NCI-H2171 (cell line): ENCODE data around the gene ASTN2.
"Not testable (repeated sequence)": the region's sequence is repeated elsewhere in the genome, so short reads cannot be mapped to it uniquely, and the experiment has no call there.

ENCODE experiments used
- DNase-seq: peaks from one replicate; lab custom pipeline; 2025; lab: John Stamatoyannopoulos, UW

Gene ASTN2

DNA sequence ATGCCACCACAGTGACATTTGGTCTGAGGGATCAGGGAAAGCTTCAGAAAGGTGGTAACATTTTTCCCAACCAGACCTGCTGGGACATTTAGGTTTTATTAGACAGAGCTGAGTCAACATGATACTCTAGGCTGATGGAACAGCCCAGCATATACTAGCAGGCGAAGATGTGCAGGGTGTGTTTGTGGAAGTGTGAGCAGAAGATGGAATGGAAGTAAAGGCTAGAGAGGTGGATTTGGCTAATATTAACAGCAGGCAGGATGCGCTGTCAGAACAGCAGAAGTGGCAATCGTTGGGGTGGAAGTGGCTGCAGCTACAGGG is 340.6 kb downstream of the ASTN2 start:
- no peak for DNase-seq

DNA sequence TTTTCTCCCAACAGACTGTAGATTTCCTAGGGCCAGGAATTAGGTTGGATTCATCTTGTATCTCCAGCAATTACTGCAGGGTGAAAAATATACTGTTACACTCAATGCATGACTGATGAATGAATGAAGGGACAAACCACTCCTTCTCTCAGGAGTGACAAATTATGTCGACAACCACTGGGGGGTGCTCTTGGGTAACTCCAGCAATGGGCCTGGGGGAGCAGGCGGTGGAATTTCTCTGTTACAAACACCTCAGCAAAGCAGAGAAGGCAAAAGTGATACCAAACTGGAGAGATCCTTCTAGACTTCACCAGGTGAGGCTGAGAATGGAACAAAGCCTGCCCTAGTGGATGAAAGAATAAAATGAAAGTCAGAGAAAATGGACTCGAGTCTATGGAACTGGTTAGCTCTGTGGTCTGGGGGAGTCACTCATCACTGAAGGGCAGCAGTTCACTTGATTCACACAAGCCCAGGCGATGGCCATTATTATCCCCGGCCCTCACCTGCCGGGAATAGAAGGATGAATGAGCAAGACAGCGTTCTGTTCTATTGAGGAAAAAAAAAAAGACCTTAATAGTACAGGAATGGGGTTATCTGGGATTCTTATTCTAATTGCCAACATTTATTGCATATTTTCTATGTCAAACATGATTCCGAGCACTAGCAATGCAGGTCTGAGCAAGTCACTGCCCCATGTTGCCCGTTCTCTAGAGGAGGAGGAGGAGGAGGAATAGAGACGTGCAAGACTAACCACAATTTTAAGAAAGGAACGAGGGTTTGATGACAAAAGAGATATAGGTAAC is 341.1 kb downstream of the ASTN2 start:
- DNase-seq: peak; percentile 6

GRCh38 chr9:117073071-117073470 is 341.8 kb downstream of the ASTN2 start:
- DNase-seq: no peak

DNA sequence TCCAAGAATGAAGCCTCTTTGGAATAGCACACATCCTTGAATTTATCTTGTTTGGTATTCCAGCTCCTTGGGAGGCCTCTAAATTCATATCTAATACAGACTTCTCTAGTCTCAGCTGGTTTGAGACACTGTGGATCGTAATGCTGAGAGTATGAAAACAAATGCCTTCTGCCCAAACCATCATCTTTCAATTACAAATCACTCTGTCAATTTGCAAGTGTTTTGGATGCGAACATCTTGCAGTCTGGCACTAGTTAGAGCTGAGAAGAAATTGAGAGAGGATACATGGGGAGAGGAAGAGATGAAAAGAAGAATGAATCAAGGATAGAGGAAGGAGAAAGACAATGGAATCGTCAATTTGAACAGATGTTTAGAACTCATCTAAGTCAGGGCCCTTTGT is 342.6 kb downstream of the ASTN2 start:
- no peak for DNase-seq

- DNase-seq: not testable (repeated sequence)
These were observed 343.1 kb downstream of the ASTN2 start for GRCh38 chr9:117071673-117072207.

DNA sequence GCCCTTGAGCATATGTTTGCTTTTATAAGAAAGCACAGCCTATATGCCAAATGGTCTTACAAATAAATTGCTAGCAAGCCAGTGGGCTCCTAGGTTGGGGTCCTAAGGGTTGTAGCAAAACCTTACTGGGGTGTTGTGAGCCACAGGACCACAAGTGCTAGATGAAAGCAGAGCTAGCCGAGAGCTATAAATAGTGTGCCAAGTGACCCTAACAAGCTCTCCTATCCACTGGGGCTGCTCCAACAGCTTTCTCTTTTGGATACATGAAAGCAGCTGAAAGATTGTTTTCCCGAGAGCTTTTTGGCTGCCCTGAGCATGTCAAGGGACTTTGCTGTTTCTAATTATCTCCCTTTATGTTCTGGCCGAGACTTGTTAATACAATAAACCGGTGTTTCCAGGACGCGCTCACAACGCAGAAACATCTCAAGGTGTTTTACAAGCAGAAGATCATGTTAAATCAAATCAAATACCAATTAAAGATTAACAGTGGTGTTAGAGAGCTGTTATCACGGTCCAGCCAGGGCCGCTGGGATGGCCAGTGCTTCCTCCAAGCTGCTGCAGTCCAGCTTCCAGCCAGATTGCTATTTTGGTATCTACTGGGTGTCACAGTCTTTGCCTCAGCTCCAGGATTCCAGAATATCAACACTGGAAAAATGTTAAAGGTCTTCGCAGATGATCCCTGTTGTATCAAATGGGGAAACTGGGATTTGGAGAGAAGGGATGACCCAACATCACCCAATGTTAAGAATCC is 351.0 kb downstream of the ASTN2 start:
- no peak for DNase-seq

DNA sequence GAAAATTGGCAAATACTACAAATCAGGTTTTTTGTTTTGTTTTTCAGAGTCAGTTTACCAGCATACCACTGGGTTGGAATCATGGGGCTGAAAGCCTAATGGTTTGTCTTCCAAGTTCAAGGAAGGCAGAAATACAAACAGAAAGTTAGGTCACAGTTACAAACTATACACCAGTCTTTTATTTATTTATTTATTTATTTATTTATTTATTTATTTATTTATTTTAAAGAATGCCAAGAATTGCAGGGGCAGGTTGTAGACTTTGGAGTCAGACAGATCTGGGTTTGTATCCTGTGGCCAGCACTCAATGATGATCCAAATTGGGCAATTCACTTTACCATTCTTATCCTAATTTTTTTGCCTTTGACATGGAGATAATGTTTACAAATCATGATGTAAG is 353.9 kb downstream of the ASTN2 start:
- DNase-seq: no peak

GRCh38 chr9:117050007-117050406 is 364.9 kb downstream of the ASTN2 start:
- DNase-seq: no peak

DNA sequence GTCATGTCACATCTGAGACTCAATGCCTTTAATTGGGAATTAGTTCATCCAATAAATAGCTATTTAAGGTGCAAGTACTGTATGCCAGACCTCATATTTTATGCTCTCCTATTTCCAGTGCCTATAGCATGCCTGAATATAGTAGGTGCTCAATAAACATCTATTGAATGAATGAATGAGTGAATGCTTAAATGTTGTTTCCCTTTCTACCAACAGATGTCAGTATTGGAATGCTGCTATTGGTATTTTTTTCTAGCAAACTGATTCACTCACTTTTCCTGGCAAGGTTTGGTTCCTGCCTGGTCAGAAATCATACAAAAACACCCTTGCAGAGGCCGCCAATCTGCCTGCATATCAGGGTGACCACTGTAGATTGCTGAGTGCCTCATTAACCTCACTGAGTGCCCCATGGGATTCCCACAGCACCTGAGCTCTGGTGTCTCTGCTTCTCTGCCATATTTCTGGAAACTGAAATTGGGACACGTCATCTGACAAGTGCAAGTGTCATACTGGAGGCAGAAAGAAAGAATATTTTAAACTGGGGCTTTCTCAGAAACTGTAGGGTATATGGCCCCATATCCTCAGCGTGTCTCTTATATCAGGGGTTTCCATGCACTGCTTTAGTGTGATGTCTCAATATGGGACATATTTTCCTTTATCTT is 368.1 kb downstream of the ASTN2 start:
- DNase-seq: no peak

- DNase-seq: no peak
These were observed 370.6 kb downstream of the ASTN2 start for GRCh38 chr9:117044241-117044640.

DNA sequence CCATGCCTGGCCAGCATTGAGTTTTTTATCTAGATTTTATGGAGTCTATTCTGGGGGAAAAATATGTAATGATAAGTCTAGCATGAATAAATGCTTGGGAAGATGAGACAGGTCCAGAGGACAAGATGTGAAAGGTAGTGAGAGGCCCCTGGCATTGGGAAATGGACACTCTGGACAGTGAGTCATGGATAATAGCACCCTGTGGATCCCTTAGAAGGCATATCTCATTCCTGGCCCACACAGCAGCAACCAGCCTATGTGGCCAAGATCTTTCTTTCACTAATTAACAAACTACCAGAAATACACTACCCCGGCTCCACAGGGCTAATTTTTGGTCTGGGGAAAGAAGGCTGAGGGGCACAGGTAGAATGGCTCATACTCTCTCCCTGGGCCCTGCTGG is 371.7 kb downstream of the ASTN2 start:
- DNase-seq: no peak

DNA sequence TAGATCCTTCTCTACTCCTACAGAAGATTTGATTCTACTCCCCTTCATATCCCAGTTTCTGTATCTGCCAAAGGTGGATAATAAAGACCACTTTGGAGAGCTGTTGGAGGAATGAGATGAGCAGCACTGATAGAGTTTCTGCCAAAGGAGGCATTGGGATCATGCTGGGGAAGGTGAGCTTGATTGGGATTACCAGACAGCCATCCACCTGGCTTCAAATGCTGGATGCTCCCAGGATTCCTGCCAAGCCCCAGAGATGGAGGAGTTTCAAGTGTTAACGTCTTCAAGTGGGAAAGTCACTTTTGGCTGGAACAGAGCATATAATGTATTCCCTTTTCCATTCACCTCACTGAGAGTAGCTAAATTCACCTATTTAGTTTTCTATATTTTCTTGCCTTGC is 379.3 kb downstream of the ASTN2 start:
- DNase-seq: no peak

DNA sequence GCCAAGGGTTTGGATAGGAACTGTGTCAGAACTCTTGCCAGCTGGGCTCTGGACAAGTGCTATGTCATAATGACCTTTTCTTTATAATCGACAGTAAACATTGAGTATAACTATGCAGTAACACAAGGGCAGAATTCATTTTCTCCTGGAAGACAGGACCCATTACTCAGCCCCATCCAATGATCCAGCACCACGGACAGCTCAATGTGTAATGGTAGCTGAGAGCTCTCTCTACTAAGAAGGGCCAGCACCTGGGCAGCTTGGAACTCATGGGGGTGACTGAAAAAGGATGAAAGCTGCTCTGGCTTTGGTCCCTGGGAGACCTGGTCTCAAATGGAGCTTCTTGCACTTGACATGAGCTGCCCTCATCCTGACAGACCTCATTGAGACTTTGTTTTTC is 380.0 kb downstream of the ASTN2 start:
- no peak for DNase-seq

DNA sequence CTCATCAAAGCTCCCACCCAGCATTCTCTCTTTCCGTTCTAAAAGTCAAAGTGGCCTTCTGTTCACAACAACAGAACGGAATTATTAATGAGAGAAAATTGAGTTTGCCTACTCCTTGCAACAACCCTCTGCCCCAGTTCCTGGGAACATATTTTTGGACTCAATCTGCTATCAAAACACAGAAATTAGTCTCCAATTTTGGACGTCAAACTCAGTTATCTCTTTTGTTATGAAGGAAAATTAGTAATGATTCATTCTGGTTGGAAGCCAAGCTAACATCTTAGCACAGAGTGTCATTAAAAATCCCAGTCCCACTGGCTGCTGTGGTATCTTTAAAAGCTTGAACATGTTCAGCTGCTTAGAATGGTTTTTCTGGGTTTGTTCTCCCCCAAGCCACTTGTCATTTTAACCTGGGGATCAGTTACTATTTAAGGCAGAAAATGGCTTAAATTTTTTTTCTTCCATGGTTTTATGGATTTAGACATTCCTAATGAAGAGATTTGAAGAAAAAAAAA is 384.5 kb downstream of the ASTN2 start:
- DNase-seq: no peak

GRCh38 chr9:117029341-117029740 is 385.5 kb downstream of the ASTN2 start:
- no peak for DNase-seq

- DNase-seq: no peak
These were observed 386.6 kb downstream of the ASTN2 start for GRCh38 chr9:117028103-117028858.

GRCh38 chr9:117021906-117022305 is 393.0 kb downstream of the ASTN2 start:
- DNase-seq: no peak

GRCh38 chr9:117018966-117019617 is 395.8 kb downstream of the ASTN2 start:
- DNase-seq: no peak

DNA sequence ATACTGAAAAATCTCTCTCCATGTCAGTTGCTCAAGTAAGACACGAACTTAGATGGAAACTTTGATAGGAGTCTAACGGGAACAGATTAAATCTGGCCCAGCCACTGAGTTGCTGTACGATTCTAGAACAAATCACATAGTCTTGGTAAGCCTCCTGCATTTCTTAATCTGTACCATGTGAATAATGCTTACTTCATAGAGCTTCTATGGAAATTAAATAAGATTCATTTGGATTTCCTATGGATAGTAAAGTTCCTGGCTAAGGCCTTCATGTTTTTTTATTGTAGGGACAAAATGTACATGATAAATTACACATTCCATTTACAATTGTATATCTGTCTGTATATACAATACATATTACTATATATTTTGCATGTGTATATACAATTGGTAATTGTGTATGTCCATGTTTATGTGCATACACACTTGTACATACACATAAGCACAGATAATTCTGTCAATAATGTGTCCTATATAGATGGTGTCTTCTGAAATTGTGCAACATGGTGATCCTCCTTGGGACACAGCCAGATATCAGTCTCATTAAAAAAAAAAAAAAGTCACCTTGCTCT is 397.4 kb downstream of the ASTN2 start:
- no peak for DNase-seq

DNA sequence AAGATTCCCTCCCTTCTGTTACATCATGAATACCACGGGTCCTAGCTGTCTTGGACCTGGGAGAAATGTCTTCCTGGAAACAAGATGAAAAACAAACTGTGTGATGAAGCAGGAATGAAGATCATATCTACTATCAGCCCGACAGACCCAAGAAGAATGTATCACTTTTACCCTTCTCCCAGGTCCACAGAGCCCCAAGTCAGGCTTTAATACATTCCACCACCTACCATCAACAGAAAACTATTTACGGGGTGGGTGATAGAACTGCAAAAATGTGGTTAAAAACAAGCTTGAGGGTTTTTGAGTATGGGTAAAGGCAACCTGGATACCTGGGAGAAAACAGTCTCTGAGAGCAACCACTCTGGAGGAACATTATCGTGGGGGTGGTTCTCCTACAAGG is 400.8 kb downstream of the ASTN2 start:
- DNase-seq: no peak

DNA sequence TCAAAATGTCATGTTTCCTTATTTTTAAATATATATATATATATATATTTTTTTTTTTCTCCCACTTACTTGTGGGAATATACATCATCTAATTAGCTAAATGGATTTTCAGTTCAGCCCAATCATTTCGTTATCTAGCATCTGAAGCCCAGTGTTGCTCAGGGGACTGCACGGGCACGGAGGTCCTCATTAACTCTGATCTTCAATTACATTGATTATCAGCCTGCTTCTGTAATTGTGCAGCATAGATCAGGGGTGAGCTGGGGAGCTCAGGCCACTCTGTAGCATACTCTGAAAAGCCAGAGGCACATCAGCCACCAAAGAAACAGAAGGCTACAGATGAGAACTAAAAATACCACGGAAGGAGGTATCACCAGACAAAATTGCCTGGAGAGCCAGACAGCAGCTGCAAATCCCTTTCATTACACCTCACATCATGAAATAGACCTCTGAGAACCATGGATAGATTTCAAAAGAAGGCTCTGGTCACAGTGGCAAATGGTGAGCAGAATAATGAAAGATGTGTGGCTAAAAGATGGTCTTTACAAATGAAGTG is 401.3 kb downstream of the ASTN2 start:
- no peak for DNase-seq
